Tibial nerve (tissue), 4 donors: Measurements from ENCODE around the gene HDDC3. TPM values are rescaled to one million over a fixed set of nuclear protein-coding genes. Genes with fewer than 3 reads are reported as not detected.

Source experiments
- DNase-seq, 2 donors: peaks; one replicate each; pipeline ENCODE4 v3.0.0-alpha.2; 2019; ENCODE audit warnings: low spot score in 2 of 2
- H3K27ac ChIP-seq, 4 donors: fragments of 200-600 bp; sonication (generic) in 3 of 4; one replicate each; pipeline ENCODE4 v1.5.1; 2017 to 2019; ENCODE audit warnings: mild to moderate bottlenecking in 1 of 4
- H3K27me3 ChIP-seq, 2 donors: fragments of 200-600 bp; sonication (generic) in 1 of 2; one replicate each; pipeline versions ENCODE4 v1.5.1 to v1.6.0; 2017 to 2019
- H3K36me3 ChIP-seq, 3 donors: fragments of 200-600 bp; sonication (generic); one replicate each; pipeline ENCODE4 v1.5.1; 2018 to 2019
- H3K4me1 ChIP-seq, 4 donors: fragments of 200-600 bp; sonication (generic) in 3 of 4; one replicate each; pipeline ENCODE4 v1.5.1; 2017 to 2019
- H3K4me3 ChIP-seq, 4 donors: fragments of 200-600 bp; sonication (generic) in 3 of 4; one replicate each; pipeline ENCODE4 v1.5.1; 2017 to 2019; ENCODE audit warnings: mild to moderate bottlenecking in 1 of 4, moderate library complexity in 1 of 4
- H3K9me3 ChIP-seq, 4 donors: fragments of 200-600 bp; sonication (generic) in 3 of 4; one replicate each; pipeline ENCODE4 v1.5.1; 2017 to 2019
- CTCF ChIP-seq, 5 experiments: fragments of 200-600 bp in 3 of 5; fragments of 450-650 bp in 2 of 5; sonication (generic) in 3 of 5; IDR thresholded peaks; one replicate each; pipeline ENCODE4 v1.5.1; 2016 to 2019; ENCODE audit warnings: antibody characterized with exemption in 5 of 5, mild to moderate bottlenecking in 3 of 5, moderate library complexity in 2 of 5
- EP300 ChIP-seq, 2 donors: sonication (generic); formaldehyde crosslinking; IDR thresholded peaks; one replicate each; pipeline ENCODE4 v1.6.1; 2017; ENCODE audit warnings: antibody characterized with exemption in 2 of 2, mild to moderate bottlenecking in 1 of 2
- POLR2A ChIP-seq, 2 donors: fragments of 450-650 bp; IDR thresholded peaks; one replicate each; pipeline ENCODE4 v1.6.1; 2017; ENCODE audit warnings: antibody characterized with exemption in 2 of 2, mild to moderate bottlenecking in 2 of 2, moderate library complexity in 2 of 2
- WGBS, 2 donors: methylation state at CpG; one replicate each; pipeline ENCODE4 v1.1.5; 2018; 5-methylcytosine and 5-hydroxymethylcytosine counted together
- total RNA-seq, 4 donors: library from RNA; depleted of rRNA; stranded (reverse); fragments of >200 nt; gene quantifications; one replicate each; pipeline ENCODE4 v1.1.0, GENCODE V29; 2016

Gene HDDC3
- total RNA-seq, 4 donors from 2014 or later: 16.5 to 22.5 (median 18.7) TPM

DNA sequence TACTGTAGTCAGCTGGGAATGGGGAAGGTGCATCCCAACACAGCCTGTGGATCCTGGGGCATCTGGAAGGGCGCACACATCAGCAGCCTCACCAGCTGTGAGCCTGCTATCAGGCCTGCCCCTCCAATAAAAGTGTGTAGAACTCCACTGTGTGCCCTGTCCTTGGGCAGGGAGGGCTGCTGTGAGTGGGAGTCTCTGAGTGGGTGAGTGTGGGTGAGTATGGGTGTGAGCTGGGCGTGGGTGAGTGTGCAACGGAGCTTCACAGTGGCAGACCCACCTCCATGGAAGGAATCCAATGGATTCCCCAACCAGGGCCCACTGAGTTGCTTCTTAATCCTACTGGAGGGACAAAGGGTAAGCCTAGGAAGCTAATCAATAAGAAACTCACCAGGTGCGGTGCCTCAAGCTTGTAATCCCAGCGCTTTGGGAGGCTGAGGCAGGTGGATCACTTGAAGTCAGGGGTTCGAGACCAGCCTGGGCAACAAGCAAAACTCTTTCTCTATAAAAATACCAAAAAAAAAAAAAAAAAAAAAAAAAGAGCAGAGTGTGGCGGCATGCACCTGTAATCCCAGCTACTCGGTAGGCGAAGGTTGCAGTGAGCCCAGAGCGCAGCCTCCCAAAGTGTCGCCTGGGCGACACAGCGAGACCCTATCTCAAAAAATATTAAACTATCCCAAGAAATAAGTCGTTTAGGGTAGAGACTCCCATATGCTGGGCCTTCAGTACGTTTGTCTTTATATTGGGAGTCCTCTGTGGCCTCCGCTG is 21.8 kb upstream of the HDDC3 start:
- Histone ChIP-seq H3K27ac (peak overlapping the region; percentile 81 to 96 (median 93)), H3K4me1 (peaks cover 0 to 39% (median 24%) of the 10 kb centered on the region in 4 donors), H3K36me3 (peaks cover 0 to 50% (median 14%) of the 10 kb centered on the region in 3 donors), H3K9me3 (no peaks in the 10 kb centered on the region), H3K27me3 (no peaks in the 10 kb centered on the region), H3K4me3 (peak overlapping the region; percentile 87 to 95 (median 88))
- TF ChIP-seq CTCF (IDR thresholded peaks at IDR 0.05) (no peak), POLR2A (IDR thresholded peaks at IDR 0.05) (no peak), EP300 (IDR thresholded peaks at IDR 0.05) (no peak)
- WGBS, 2 donors: 70 to 71% methylated on average over 16 of the region's 16 CpGs
- no peak for DNase-seq

GRCh38 chr15:90952901-90953677 is 20.7 kb upstream of the HDDC3 start:
- H3K27me3 ChIP-seq: no peaks in the 10 kb centered on the region
- WGBS, 2 donors: 83 to 96% methylated on average over 10 to 14 of the region's 14 CpGs
- no peak overlapping the region for H3K27ac ChIP-seq
- peaks cover 0 to 60% (median 14%) of the 10 kb centered on the region in 3 donors for H3K36me3 ChIP-seq
- DNase-seq: no peak
- no peak overlapping the region for H3K4me3 ChIP-seq
- peaks cover 0 to 29% (median 23%) of the 10 kb centered on the region in 4 donors for H3K4me1 ChIP-seq
- TF ChIP-seq POLR2A (IDR thresholded peaks at IDR 0.05) (no peak), EP300 (IDR thresholded peaks at IDR 0.05) (no peak), CTCF (IDR thresholded peaks at IDR 0.05) (no peak)
- H3K9me3 ChIP-seq: no peaks in the 10 kb centered on the region

DNA sequence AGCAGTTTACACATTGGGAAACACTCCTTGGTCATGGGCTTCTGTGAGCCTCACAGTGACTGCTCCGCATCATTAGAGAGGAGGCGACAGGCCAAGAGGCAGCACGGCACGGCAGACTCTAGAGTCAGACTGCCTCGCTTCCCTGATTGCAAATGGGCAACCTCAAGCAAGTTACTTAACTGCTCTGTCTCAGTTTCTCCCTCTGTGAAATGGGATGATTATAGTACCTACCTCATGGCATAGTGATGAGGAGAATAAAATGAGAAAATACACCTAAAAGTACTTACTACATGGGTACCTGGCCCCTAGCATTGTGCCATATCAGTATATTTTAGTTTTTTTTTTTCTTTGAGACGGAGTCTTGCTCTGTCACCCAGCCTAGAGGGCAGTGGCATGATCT is 18.3 kb upstream of the HDDC3 start:
- no peak for DNase-seq
- Histone ChIP-seq H3K36me3 (peaks cover 0 to 84% (median 22%) of the 10 kb centered on the region in 3 donors), H3K4me3 (no peak overlapping the region), H3K4me1 (peaks cover 0 to 10% (median 7%) of the 10 kb centered on the region in 4 donors), H3K27ac (no peak overlapping the region), H3K9me3 (no peaks in the 10 kb centered on the region), H3K27me3 (no peaks in the 10 kb centered on the region)
- WGBS, 2 donors: 95 to 99% methylated on average over 6 of the region's 6 CpGs
- TF ChIP-seq EP300 (IDR thresholded peaks at IDR 0.05): no peak

GRCh38 chr15:90949979-90950675 is 17.8 kb upstream of the HDDC3 start:
- H3K36me3 ChIP-seq: peaks cover 0 to 90% (median 25%) of the 10 kb centered on the region in 3 donors

More at GRCh38 chr15:90949979-90950675, 17.8 kb upstream of the HDDC3 start:
- no peak overlapping the region for H3K4me3 ChIP-seq
- WGBS, 2 donors: 91 to 94% methylated on average over 17 to 23 of the region's 23 CpGs
- H3K4me1 ChIP-seq: peaks cover 0 to 4% (median 1%) of the 10 kb centered on the region in 4 donors
- TF ChIP-seq POLR2A (IDR thresholded peaks at IDR 0.05) (no peak), EP300 (IDR thresholded peaks at IDR 0.05) (no peak), CTCF (IDR thresholded peaks at IDR 0.05) (no peak)
- no peak overlapping the region for H3K27ac ChIP-seq
- no peak for DNase-seq
- no peaks in the 10 kb centered on the region for H3K9me3 ChIP-seq
- H3K27me3 ChIP-seq: no peaks in the 10 kb centered on the region
